GM12892 (cell line): ENCODE data around the gene NEK6.

Experiments used
- POLR2A ChIP-seq: IDR thresholded peaks from 2 replicates; pipeline ENCODE4 v1.6.1; 2011; ENCODE audit warnings: low read depth, low read length, control low read depth
- POLR2AphosphoS5 ChIP-seq: IDR thresholded peaks from 2 replicates; pipeline ENCODE4 v1.6.1; 2011; ENCODE audit warnings: low read depth, low read length, control low read depth
- TAF1 ChIP-seq: IDR thresholded peaks from 2 replicates; pipeline ENCODE4 v1.6.1; 2011; ENCODE audit warnings: low read depth, mild to moderate bottlenecking, control low read depth, low read length, borderline replicate concordance

DNA sequence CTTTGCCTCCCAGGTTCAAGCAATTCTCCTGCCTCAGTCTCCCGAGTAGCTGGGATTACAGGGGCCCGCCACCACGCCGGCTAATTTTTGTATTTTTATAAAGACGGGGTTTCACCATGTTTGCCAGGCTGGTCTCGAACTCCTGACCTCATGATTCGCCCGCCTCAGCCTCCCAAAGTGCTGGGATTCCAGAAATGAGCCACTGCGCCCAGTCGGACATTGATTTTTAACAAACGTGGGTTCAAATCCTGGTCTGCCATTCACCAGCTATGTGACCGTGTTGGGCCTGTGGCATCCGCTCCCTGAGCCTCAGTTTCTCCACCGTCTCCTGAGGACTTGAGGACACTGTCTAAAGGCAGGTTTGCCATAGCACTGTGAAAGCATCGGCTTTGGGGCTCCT is 41.8 kb upstream of the NEK6 start:
- no peak for TF ChIP-seq POLR2AphosphoS5
- TF ChIP-seq POLR2A: no peak
- TF ChIP-seq TAF1: no peak
